ENCODE measurements around the gene EFL1.
A peak's percentile ranks its signal among the peaks of the same experiment; 100 is the strongest.
"Not testable (repeated sequence)": the region's sequence is repeated elsewhere in the genome, so short reads cannot be mapped to it uniquely, and the experiment has no call there.

EFL1 gene

DNA sequence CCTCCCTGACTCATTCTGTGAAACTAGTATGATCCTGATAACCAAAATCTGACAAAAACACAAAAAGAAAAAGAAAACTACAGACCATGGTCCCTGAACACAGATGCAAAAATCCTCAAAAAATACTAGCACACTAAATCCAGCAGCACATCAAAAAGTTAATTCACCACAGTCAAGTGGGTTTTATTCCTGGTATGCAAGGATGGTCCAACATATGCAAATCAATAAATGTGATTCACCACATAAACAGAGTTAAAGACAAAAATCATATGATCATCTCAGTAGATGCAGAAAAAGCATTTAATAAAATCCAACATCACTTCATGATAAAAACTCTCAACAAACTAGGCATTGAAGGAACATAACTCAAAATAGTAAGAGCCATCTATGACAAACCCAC is 12.9 kb upstream of the EFL1 start:
- no peak for DNase-seq

DNA sequence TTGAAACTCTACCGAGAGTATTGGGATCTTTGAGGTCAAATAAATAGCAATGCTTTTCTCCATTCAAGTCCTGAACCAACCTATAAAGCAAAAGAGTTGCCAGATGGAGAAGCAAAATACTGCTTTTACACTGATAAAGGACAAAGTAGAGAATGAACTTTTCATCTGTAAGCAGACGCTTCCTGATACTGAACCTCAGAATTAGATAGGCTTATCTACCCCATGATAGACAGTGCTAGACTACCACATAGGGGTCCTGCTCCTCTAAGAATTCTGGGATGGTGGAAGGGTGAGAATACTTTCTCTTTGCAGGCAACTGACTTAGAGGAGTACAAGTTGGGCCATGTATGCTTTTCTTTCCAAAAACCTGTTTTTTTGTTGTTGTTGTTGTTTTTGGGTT is 9.6 kb upstream of the EFL1 start:
- no peak for DNase-seq

DNA sequence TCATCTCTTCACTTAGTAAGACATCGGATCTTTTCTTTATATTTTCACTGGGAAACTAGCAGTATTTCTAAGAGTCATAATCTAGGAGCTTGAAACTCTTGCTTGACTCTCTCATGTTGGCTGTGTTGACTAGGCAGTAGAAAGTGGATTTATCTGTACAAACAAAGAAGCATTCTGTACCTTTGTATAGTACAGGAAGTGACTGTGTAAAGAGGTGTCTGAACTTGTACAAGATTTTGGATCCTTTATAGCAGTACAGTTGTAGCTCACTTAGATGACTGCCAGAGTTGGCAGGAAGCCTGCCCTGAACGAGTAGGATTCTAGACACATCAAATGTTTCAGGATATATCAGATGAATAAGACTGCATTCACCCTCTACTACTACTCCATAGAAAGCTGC is 5.9 kb upstream of the EFL1 start:
- not testable (repeated sequence) for DNase-seq

DNA sequence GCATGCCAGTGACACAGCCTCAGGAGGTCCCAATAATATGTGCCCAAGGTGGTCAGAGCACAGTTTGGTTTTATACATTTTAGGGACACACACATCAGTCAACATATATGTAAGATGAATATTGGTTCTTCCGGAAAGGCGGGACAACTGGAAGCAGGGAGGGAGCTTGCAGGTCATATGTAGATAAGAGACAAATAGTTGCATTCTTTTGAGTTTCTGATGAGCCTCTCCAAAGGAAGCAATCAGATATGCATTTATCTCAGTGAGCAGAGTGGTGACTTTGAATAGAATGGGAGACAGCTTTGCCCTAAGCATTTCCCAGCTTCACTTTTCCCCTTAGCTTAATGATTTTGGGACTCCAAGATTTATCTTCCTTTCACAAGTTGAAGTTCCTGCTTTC is 4.6 kb upstream of the EFL1 start:
- DNase-seq, result not testable (repeated sequence)

DNA sequence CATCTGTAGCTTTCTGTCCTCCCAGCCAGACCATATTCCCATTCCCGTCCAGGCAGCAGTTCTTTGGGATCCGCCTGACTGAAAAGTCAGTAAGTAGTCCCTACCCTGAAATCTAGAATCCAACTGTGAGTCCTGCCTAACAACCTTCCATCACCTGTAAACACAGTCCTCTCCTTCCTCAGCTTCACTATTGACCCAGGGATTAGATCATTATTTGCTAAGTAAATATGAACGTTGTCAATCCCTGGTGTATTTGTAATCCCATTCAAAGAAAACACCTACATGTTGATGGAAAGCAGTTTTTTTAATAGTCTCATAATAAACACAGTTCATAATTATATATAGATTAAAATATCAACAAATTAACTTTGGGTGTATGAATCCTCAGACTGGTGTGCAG is 816 bp upstream of the EFL1 start:
- no peak for DNase-seq

DNA sequence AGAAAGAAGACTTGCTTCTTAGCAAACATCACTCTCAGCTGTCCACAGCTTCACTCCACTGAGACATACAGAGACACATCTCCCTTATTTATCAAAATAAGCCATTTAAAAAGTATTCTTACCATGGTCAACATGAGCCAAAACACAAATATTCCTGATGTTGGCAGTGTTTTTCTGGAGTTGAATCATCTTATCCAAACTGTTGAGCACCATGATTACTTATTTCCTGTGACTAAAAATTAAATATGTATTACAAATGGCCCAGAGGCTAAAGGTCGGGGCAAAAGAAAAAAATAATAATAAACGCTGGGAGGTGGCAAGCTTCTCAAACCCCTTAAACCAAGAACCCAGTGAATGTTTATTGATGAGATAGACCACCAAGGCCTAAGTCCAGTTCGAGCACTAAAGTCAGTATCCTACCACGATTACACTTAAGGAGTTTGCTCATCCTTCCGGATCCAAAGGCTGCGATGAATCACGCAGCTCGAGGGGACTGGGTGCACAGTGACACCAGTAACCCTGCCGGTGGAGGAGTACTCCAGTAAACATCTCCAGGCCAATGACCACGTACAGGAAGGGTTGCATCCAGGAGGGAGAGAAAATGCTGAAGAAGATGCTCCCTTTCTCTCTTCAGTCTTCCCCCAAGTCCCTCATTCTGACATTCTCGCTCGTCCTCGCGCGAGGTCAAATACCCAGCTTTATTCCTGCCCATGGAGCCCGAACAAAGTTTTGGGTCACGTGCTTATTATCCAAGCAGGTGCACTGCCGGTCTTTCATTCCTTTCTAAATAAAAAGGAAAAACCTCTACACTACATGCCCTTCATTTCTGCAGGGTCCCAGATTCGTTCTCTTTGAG is 740 bp downstream of the EFL1 start:
- peak; percentile 25 for DNase-seq

DNA sequence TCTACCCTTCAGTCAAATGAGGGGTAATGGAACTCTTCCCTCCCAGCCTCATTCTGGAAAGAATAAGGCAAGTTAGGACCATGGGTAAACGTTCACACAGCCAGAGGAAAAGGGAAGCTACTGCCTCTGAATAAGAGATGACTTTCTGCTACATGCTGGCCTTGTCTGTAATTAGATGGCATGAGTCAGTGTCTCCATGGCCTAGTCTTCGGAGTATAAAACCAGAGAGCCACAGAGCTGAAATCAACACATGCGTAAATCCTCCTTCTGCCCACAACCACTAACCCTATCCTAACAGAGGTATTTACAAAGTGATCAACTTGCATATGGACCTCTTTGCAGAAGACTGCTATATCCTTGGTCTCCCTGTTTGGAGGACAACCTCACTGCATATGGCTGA is 14.3 kb downstream of the EFL1 start:
- DNase-seq, result not testable (repeated sequence)

DNA sequence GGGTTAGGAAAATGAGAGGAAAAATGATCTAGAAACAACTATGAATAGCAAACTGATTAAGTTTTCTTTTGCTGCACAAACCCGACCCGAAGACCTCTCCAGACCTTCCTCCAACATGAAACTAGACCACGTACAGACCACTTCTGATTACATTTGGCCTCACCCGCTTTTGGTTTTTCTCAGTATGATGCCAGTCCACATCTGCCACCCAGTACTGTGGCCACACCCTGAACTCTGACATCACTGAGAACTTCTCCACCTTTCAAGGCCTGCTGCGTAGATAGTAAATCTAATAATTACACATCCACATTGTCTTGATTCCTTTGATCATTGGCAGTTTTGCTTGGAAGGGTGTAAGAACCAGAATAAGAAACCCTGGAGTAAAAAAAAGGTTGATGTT is 16.6 kb downstream of the EFL1 start:
- DNase-seq, result not testable (repeated sequence)

DNA sequence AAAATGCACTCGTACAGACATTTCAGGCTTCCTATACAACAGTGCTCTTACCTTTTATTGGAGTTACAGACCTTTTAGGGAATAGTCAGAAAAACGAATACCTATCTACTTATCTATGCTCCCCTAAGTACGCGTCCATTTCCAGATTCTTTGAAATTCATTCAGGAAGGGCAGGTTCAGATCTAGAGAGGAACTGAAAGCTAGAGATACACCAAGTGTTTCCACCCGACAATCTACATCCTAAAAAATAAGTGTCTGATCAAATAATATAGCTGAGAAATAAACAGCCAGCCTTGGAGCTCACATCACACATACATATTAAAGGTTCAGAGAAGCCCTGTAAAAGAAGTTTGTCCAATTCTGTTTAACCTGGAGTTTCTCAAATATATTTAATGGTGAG is 18.9 kb downstream of the EFL1 start:
- not testable (repeated sequence) for DNase-seq

DNA sequence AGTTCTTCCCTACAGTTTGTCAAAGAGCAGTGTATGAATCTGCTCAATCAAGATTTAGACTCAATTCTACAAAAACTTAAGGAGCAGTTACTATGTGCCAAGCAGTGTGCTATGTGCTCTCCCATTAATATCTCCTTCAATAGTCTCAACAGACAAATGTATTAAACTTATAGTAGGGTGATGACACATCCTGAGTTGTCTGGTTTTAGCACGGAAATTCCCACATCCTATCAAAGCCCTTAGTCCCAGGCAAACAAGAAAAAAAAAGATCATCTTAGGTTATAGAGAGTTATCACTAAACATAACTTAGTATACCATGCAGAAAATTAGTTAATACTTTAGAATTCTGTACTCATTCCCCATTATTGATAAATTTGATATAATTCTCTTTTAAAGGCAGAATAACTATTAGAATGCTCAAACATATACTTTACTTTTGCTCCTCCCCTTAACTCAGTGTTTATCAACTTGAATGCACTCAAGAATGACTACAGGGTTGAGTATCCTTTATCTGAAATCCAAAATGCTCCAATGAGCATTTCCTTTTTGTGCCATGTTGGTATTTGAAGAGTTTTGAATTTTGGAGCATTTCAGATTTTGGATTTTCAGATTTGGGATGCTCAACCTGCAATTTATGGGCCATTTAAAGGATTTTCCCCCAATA is 20.6 kb downstream of the EFL1 start:
- not testable (repeated sequence) for DNase-seq

DNA sequence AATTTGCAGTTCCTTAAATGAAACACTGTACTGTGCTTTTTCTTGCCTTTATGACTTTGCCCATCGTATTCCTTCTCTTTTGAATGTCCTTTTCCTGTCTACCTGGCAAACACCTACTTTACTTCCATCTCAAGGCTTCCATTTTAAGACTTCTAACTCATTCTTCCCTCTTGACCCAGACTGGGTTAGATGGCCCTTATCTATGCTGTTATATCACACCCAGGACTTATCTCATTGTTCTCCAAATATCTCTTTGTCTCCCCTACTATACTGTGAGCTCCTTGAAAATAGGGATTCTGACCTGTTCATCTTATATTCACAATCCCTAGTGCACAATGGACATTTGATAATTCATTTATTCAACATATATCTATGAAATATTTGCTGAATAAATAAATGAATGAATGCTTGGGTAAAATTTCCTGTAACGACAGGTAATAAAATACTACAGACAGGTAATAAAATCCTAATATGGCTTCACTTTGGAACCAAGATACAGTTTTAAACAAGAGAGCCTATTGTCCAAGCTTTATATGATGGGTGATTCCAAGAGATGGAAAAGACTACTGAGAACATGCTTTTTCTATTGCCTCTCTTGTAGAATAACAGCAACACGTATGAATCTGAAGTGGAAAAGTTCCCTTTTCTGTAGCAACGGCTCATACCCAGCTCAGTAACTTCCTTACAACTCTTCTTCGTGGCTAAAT is 22.7 kb downstream of the EFL1 start:
- no peak for DNase-seq

DNA sequence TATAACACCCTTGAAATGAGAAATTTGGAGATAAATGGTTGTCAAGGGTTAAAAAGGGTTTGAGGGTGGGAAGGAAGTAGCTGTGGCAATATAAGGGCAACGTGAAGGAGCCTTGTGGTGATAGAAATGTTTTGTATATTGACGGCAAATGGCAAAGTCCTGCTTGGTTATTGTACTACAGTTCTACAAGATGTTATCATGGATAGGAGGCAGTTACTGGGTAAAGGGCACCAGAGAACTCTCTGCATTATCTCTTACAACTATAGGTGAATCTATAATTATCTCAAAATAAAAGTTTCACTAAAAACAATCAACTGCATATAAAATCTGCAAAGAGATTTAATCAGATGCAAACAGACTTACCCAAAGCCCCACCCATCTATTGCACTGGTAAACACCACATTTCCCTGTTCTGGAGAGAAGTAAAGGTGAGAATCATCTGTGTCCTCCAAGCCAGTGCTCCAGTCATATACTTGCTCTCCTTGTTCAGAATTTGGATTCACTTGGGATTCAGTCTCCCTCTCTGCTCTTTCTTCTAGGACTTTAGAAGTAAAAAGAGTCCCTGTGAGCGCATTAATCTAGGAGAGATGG is 24.5 kb downstream of the EFL1 start:
- DNase-seq, result not testable (repeated sequence)

DNA sequence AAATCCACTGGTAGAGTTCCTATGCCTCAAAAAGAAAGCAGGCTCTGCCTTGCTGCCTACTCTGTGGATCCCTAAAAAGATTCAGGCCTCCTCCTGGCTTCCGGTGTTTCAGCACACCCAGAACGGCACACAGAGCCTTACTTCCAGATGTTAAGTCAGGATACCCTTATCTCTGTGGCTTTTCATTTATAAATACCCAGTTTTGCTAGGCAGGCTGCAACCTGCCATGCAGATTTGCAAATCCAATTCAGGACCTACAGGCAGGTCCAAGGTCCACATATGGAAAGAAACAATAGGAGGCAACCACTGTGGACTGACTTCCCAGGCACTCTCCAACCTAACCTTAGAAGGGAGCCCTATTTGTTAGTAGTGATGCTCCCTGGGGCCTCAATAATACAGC is 30.7 kb downstream of the EFL1 start:
- no peak for DNase-seq

DNA sequence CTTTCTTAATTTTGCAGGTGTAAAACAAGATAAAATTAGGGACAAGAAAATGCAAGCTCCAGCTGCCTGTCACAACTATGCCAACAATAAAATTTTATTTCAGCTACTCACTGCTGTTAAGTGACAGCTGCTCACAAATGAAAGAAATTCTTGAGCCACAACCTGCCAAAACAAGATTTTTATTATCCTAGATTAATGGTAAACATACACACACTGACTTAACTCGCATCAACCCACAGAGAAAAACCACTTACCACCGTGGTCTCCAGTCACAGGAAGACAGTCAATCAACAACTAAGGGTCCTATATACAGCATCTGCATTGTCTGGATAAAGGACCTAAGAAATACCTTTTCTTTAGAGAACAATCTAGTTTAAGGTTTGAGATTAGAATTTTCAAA is 31.3 kb downstream of the EFL1 start:
- no peak for DNase-seq

DNA sequence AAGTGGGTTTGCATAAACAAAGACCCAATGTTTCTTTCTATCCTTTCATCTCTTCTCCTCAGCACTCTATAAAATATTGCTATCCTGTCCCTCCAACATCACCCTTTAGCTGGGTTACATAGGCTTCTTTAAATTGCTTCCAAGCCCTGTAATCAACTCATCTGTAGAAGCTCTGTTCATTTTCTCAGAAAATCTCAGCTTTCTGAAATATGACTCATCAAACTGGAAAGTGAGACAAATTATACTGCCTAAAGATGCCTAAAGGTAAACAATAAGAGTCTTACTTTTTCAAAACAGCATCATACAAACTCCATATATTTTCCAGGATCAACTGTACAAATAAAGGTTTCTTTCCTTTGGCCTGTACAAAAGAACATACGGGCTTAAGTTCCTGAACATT is 33.8 kb downstream of the EFL1 start:
- no peak for DNase-seq

DNA sequence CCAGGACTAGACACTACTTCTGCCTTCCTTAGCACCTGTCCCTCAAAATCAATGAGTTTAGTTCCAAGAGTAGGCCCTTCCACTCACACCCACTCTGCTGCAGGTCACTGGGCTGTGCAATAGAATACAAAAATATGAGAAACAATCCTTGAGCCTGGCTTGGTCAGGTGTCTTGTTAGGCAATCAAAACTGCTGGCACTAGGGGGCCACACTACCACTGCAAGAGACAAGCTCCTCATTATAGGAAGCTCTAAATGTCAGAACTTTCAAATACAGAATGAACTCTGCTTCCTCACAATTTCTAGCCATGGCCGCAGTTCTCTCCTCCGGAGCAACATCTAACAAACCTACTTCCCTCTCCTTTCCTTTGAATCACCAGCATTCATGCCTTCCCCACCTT is 41.0 kb downstream of the EFL1 start:
- not testable (repeated sequence) for DNase-seq

DNA sequence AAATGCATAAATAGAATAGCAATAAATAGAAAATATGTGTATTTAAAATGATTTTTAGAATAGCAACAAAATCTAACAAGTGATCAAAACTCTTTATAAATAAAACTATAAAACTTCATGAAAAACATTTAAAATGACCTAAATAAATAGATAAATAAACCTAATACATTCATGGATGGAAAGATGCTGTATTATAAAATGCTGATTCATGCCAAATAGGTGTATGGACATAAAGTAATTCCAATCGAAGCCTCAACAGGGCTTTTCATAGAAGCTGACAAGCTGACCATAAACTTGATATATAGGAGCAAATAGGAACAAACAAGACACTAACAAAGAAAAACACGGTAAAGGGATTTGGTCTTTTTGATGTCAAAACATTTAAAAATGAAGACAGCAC is 46.4 kb downstream of the EFL1 start:
- not testable (repeated sequence) for DNase-seq

DNA sequence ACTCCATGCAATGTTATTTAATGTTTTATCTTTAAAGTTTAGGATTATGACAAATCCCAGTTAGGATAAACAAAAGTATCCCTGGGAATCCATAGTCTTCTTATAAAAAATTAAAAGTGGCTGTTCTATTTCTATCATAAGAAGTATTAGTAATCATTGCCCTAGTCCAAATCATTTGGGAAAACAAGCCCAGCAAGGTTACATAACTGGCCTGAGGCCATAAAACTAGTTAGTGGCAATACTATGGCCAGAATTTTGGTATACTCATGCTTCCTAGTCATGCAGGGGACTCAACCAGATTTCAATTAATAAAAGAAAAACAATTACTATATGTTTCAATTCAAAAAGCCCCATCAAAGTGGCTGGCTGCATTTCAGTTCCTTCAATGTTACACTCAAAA is 50.3 kb downstream of the EFL1 start:
- not testable (repeated sequence) for DNase-seq

DNA sequence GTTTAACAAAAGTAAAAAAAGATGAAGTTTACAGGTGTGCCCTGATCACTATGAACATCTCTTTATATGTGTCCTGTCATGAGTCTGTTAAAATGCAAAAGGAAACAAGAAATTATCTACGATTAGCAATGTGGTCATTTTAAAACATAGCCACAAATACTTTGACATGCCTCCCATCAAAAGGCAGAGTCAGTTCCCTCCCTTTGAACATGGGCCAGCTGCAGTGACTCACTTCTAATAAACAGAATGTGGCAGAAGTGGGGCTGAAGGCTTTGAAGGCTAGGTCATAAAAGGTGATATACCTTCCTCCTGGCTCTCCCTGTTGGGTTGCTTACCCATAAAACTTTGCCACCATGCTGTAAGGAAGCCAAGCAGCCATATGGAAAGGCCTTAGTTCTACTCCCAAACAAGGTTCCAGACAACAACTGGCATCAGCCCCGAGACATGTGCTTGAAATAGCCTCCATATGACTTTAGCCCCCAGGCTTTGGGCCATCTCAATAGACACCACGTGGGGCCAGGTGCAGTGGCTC is 52.4 kb downstream of the EFL1 start:
- not testable (repeated sequence) for DNase-seq

DNA sequence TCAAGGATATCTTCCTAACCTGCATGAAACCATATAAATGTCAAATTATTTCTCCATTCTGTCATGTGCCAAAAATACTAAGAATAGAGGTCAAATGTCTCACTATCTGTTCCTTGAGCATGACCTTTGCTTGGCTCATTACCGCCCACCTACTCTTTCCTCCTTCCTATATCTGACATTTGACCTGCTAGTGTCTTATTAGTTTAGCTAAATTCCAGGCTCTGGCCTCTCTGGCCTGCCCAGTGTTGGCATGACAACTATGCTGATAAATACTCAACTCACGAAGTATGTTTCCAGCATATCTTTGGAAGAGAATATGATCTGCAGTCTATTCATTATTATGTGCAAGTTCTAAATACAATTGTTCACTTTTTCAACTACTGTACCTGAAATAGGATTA is 58.0 kb downstream of the EFL1 start:
- DNase-seq, result not testable (repeated sequence)

DNA sequence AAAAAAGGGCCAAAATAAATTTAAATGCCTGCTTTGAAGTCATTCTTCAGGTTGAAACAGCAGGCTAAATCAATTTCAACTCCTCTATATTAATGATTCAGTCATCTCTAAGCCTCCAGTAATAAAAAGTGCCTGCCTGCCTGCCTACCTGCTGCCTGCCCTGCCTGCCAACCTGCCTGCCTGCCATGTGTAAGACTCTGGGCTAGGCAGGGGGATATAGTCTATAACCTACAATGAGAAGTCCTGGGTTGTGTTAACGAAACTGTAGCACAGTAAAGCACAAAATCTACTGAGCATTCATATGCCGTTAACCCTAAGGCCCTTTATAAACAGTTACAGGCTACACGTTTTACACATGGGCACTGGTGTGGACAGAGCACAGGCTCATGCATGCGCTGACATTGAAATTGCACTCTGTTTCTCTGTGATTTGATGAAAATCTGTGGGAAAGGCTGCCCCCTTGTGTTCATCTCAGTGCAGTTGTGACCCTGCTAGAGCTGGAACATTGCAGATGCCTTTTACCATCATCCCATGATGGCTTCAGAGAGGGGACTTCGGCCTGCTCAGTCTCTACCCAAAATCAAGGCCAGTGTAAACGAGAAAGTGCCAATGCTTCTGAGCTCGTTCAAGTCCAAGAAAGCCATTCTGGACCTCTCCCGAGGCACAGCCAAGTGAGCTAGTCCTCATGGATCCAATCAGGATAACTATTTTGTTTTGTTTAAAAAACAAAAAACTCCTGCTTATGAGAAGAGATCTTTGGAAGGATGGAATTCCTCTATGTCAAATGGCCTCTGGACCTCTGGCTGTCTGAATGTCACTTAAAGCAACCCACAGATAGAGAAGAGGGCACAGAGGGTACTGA is 64.6 kb downstream of the EFL1 start:
- peak; percentile 38 for DNase-seq

DNA sequence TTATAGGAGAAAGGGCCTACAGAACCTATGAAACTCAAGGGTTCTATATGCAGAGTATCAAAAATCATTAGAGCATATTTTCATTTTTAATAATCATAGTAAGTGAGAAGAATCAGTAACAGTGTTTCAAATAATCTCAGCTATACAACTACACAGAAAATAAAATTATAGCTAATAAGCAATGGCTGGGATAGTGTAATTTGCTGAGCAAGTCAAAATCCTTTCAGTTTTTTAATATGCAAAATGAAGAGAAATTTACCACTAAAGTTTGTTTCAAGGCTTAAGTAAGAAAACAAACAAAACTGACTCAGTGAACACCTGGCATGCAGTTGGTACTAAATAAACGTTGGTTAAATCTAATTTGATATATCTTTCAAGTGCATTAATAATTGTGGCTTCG is 66.2 kb downstream of the EFL1 start:
- no peak for DNase-seq
